PC-3 (cell line): Measurements from ENCODE around the gene RNF41. TPM values are rescaled to one million over a fixed set of nuclear protein-coding genes. Genes with fewer than 3 reads are reported as not detected.

ENCODE experiments used
- ATAC-seq: fragments of 200-7000 bp; cut with Tn5 transposase; 2 replicates; pipeline ENCODE4 v1.9.1; 2020; ENCODE audit warnings: mild to moderate bottlenecking, moderate library complexity
- BruUV-seq: library from RNA; stranded (reverse); fragments of 400-500 nt; replicated peaks from 2 replicates; lab custom pipeline; 2021; lab: Mats Ljungman, UMichigan
- CTCF ChIA-PET: fragments of 300-600 bp; sonication (Branson Sonifier 250); formaldehyde crosslinking; loops from one replicate; lab custom pipeline; 2022; ENCODE audit warnings: antibody characterized with exemption; lab: Charles Lee
- POLR2A ChIA-PET: fragments of 300-600 bp; sonication (Branson Sonifier 250); formaldehyde crosslinking; loops from one replicate; lab custom pipeline; 2022; ENCODE audit warnings: antibody characterized with exemption; ENCODE audit not compliant: unreplicated experiment; lab: Charles Lee
- DNase-seq: peaks from one replicate; pipeline ENCODE4 v3.0.0-alpha.2; 2015
- H2AFZ ChIP-seq: fragments of 300-600 bp; sonication (generic); 2 replicates; pipeline ENCODE4 v1.6.0; 2016; ENCODE audit warnings: antibody characterized with exemption, low read length
- H3F3A ChIP-seq: fragments of 300-600 bp; sonication (generic); one replicate; pipeline ENCODE4 v1.6.0; 2017; ENCODE audit warnings: antibody characterized with exemption, low read length, control low read depth, mild to moderate bottlenecking; ENCODE audit not compliant: unreplicated experiment
- H3K27ac ChIP-seq: fragments of 300-600 bp; sonication (generic); 2 replicates; pipeline ENCODE4 v1.5.1; 2016; ENCODE audit warnings: mild to moderate bottlenecking, low read length
- H3K27me3 ChIP-seq: fragments of 300-600 bp; sonication (generic); 2 replicates; pipeline ENCODE4 v1.6.1; 2016; ENCODE audit warnings: low read length, mixed read lengths
- H3K36me3 ChIP-seq: fragments of 300-600 bp; sonication (generic); 2 replicates; pipeline ENCODE4 v1.6.1; 2016; ENCODE audit warnings: low read depth, mixed run types, low read length, mixed read lengths
- H3K4me1 ChIP-seq: fragments of 300-600 bp; sonication (generic); 2 replicates; pipeline ENCODE4 v1.5.1; 2016; ENCODE audit warnings: low read length; ENCODE audit not compliant: insufficient read depth
- H3K4me2 ChIP-seq: fragments of 300-600 bp; sonication (generic); 2 replicates; pipeline ENCODE4 v1.6.0; 2016; ENCODE audit warnings: low read length
- H3K4me3 ChIP-seq: fragments of 300-600 bp; sonication (generic); 2 replicates; pipeline ENCODE4 v1.5.1; 2016; ENCODE audit warnings: mild to moderate bottlenecking, low read length, mixed read lengths
- H3K79me2 ChIP-seq: fragments of 300-600 bp; sonication (generic); 2 replicates; pipeline ENCODE4 v1.6.1; 2017; ENCODE audit warnings: low read length, mixed read lengths
- H3K9ac ChIP-seq: fragments of 300-600 bp; sonication (generic); 2 replicates; pipeline ENCODE4 v1.6.0; 2016; ENCODE audit warnings: mild to moderate bottlenecking, low read length
- H3K9me2 ChIP-seq: fragments of 300-600 bp; sonication (generic); replicated peaks from 2 replicates; pipeline ENCODE4 v1.6.1; 2016; ENCODE audit warnings: mixed run types, low read length, mixed read lengths
- H3K9me3 ChIP-seq: fragments of 300-600 bp; sonication (generic); 2 replicates; pipeline ENCODE4 v1.6.1; 2016; ENCODE audit warnings: low read length, mixed read lengths
- H4K20me1 ChIP-seq: fragments of 300-600 bp; sonication (generic); 2 replicates; pipeline ENCODE4 v1.6.1; 2016; ENCODE audit warnings: low read length, mixed read lengths
- CTCF ChIP-seq: fragments of 300-600 bp; sonication (generic); conservative IDR thresholded peaks from 2 replicates; pipeline ENCODE4 v1.5.1; 2017; ENCODE audit warnings: antibody characterized with exemption, low read depth, mild to moderate bottlenecking, low read length
- EZH2 ChIP-seq: fragments of 300-600 bp; sonication (generic); IDR thresholded peaks from one replicate; pipeline ENCODE4 v1.6.1; 2017; ENCODE audit warnings: antibody characterized with exemption, mild to moderate bottlenecking, low read length; ENCODE audit not compliant: unreplicated experiment
- EZH2phosphoT487 ChIP-seq: fragments of 300-600 bp; sonication (generic); IDR thresholded peaks from 2 replicates; pipeline ENCODE4 v1.6.1; 2018; ENCODE audit warnings: mild to moderate bottlenecking, antibody characterized with exemption, low read length, borderline replicate concordance
- intact Hi-C: fragments of 100-400 bp; cut with micrococcal nuclease; formaldehyde crosslinking; loops from 2 replicates; pipeline ENCODE4 v1.9.0; 2023
- total RNA-seq: library from RNA; depleted of rRNA; stranded (reverse); fragments of >200 nt; gene quantifications from 2 replicates; pipeline ENCODE4 v1.2.3, GENCODE V29; 2014

Gene RNF41
- total RNA-seq, 1 experiment from 2014 or later = 52.1 TPM

GRCh38 chr12:56160193-56160763, 61.4 kb downstream of the RNF41 start:
- CTCF ChIA-PET = no interaction called here
- TF ChIP-seq CTCF = no peak
- no peak for TF ChIP-seq EZH2
- no peak for TF ChIP-seq EZH2phosphoT487
- DNase-seq = peak; percentile 28
- Histone ChIP-seq H3K4me2 (peak overlapping the region; percentile 97), H3K4me1 (peaks cover 26% of the 10 kb centered on the region), H3K27me3 (no peaks in the 10 kb centered on the region), H3F3A (peaks cover 9% of the 10 kb centered on the region), H2AFZ (no peak overlapping the region), H3K79me2 (peaks cover 38% of the 10 kb centered on the region), H3K36me3 (peaks cover 44% of the 10 kb centered on the region), H3K9me2 (no peaks in the 10 kb centered on the region), H3K27ac (no peak overlapping the region), H3K4me3 (peak overlapping the region; percentile 76), H3K9ac (peak overlapping the region; percentile 90; the same call in 1 of the 2 replicates), H4K20me1 (peaks cover 34% of the 10 kb centered on the region), H3K9me3 (no peaks in the 10 kb centered on the region)
- peak; percentile 8; the same call in 1 of the 2 replicates for ATAC-seq
- intact Hi-C loops = no loop called here
- POLR2A ChIA-PET = interaction anchor here (1.2 kb wide), 1 partner anchor 32 kb away, joined by 4 read pairs; the partner anchor contains the start of gene ESYT1
- BruUV-seq = no TSS peak

- TF ChIP-seq CTCF = no peak
- TF ChIP-seq EZH2phosphoT487 = no peak
- no peak for TF ChIP-seq EZH2
- Histone ChIP-seq H3K9me2 (no peaks in the 10 kb centered on the region), H3K4me1 (peaks cover 26% of the 10 kb centered on the region), H3K79me2 (peaks cover 38% of the 10 kb centered on the region), H3K27ac (peak overlapping the region; percentile 68; the same call in 1 of the 2 replicates), H3F3A (peaks cover 9% of the 10 kb centered on the region), H3K9me3 (no peaks in the 10 kb centered on the region), H3K4me3 (peak overlapping the region; percentile 76), H2AFZ (no peak overlapping the region), H4K20me1 (peaks cover 34% of the 10 kb centered on the region), H3K9ac (peak overlapping the region; percentile 90), H3K27me3 (no peaks in the 10 kb centered on the region), H3K36me3 (peaks cover 44% of the 10 kb centered on the region), H3K4me2 (peak overlapping the region; percentile 97)
- DNase-seq (no peak), ATAC-seq (no peak)
- POLR2A ChIA-PET = interaction anchor here (1.0 to 1.8 kb wide), 3 partner anchors 32 to 42 kb away, joined by 4 to 6 read pairs (median 4); partner anchors contain the start of genes ESYT1 and ZC3H10
- CTCF ChIA-PET = no interaction called here
- intact Hi-C loops = loop anchor here (2.0 to 5.0 kb wide), 2 partner anchors 29 to 42 kb away; partner anchors contain the start of genes RPL41, SMARCC2 and ZC3H10
- no TSS peak for BruUV-seq
Observed at GRCh38 chr12:56159482-56160192, 62.1 kb downstream of the RNF41 start.
